HCT116 (cell line): ENCODE data around the gene TCF12. TPM values are rescaled to one million over a fixed set of nuclear protein-coding genes. Genes with fewer than 3 reads are reported as not detected.

Experiments used
- ATAC-seq: fragments of 200-7000 bp; cut with Tn5 transposase; 2 replicates; pipeline ENCODE4 v1.9.1; 2020; ENCODE audit warnings: mild to moderate bottlenecking, moderate library complexity
- BruUV-seq: library from RNA; stranded (reverse); fragments of 400-500 nt; replicated peaks from 2 replicates; lab custom pipeline; 2021; lab: Mats Ljungman, UMichigan
- CTCF ChIA-PET: fragments of 300-600 bp; sonication (Branson Sonifier 250); formaldehyde crosslinking; loops from one replicate; lab custom pipeline; 2021; ENCODE audit warnings: antibody characterized with exemption; lab: Charles Lee
- POLR2A ChIA-PET: fragments of 300-600, 350-600 bp; sonication (Branson Sonifier 250); formaldehyde crosslinking; loops from one replicate; lab custom pipeline; 2021; ENCODE audit warnings: antibody characterized with exemption; lab: Charles Lee
- RAD21 ChIA-PET, 2 experiments: fragments of 300-600 bp; sonication (Branson Sonifier 250); formaldehyde crosslinking; loops; one replicate each; lab custom pipeline; 2023; ENCODE audit warnings: low total read pairs in 2 of 2; ENCODE audit not compliant: uncharacterized antibody in 2 of 2, unreplicated experiment in 2 of 2, low non-redundant PET in 1 of 2; lab: Charles Lee
- DNase-seq: peaks from one replicate; pipeline ENCODE4 v3.0.0-alpha.2; 2010; ENCODE audit warnings: low read depth, low spot score
- H2AFZ ChIP-seq: fragments of 200-600 bp; shearing (Covaris generic), sonication (generic); 2 replicates; pipeline ENCODE4 v1.6.1; 2017; ENCODE audit warnings: low read depth, mixed run types, mixed read lengths, antibody characterized with exemption, low read length; ENCODE audit not compliant: poor library complexity, severe bottlenecking
- H3K27ac ChIP-seq: 2 replicates; pipeline ENCODE4 v1.5.1; 2012; ENCODE audit warnings: low read depth, low read length
- H3K27me3 ChIP-seq: fragments of 200-600 bp; sonication (generic); 2 replicates; pipeline ENCODE4 v1.6.1; 2016; ENCODE audit warnings: mixed run types, low read length, mixed read lengths; ENCODE audit not compliant: insufficient read depth
- H3K36me3 ChIP-seq, 2 experiments: fragments of 200-500 bp in 1 of 2; fragments of 200-600 bp in 1 of 2; sonication (Bioruptor generic) in 1 of 2; sonication (generic) in 1 of 2; 2 replicates each; pipeline versions ENCODE4 v1.5.1 to v1.6.1; 2014 to 2016; ENCODE audit warnings: low read length in 2 of 2, inconsistent platforms in 1 of 2, mixed read lengths in 1 of 2, mixed run types in 1 of 2; ENCODE audit not compliant: insufficient read depth in 2 of 2, control insufficient read depth in 1 of 2
- H3K4me1 ChIP-seq, 2 experiments: fragments of 200-600 bp in 1 of 2; sonication (generic) in 1 of 2; 2 replicates each; pipeline versions ENCODE4 v1.5.1 to v1.6.1; 2012 to 2017; ENCODE audit warnings: low read length in 2 of 2, inconsistent platforms in 1 of 2, mild to moderate bottlenecking in 1 of 2, mixed read lengths in 1 of 2, mixed run types in 1 of 2, moderate library complexity in 1 of 2; ENCODE audit not compliant: insufficient read depth in 2 of 2, control insufficient read depth in 1 of 2
- H3K4me2 ChIP-seq: fragments of 200-600 bp; sonication (generic); 2 replicates; pipeline ENCODE4 v1.6.1; 2017; ENCODE audit warnings: mixed run types, low read length, mixed read lengths
- H3K4me3 ChIP-seq, 2 experiments: fragments of 200-600 bp in 1 of 2; sonication (generic) in 1 of 2; replicated peaks in 1 of 2; 2 replicates each; pipeline ENCODE4 v1.5.1; 2011 to 2016; ENCODE audit warnings: low read length in 2 of 2, control low read depth in 1 of 2, low read depth in 1 of 2, mild to moderate bottlenecking in 1 of 2, mixed read lengths in 1 of 2, mixed run types in 1 of 2
- H3K79me2 ChIP-seq: fragments of 200-600 bp; sonication (generic); 2 replicates; pipeline ENCODE4 v1.6.1; 2017; ENCODE audit warnings: mild to moderate bottlenecking, mixed run types, low read length, moderate library complexity, mixed read lengths; ENCODE audit not compliant: insufficient read depth
- H3K9ac ChIP-seq: fragments of 200-600 bp; sonication (generic); 2 replicates; pipeline ENCODE4 v1.6.1; 2016; ENCODE audit warnings: low read length, mixed read lengths
- H3K9me2 ChIP-seq: fragments of 200-600 bp; sonication (generic), shearing (Covaris generic); 2 replicates; pipeline ENCODE4 v1.6.1; 2017; ENCODE audit warnings: mixed run types, mild to moderate bottlenecking, moderate library complexity; ENCODE audit not compliant: insufficient read depth
- H3K9me3 ChIP-seq, 2 experiments: fragments of 200-500 bp in 1 of 2; fragments of 200-600 bp in 1 of 2; sonication (Bioruptor generic) in 1 of 2; sonication (generic) in 1 of 2; 2 replicates each; pipeline ENCODE4 v1.6.1; 2014 to 2017; ENCODE audit warnings: low read length in 2 of 2, mixed read lengths in 2 of 2, inconsistent platforms in 1 of 2, low read depth in 1 of 2, mild to moderate bottlenecking in 1 of 2, mixed run types in 1 of 2, moderate library complexity in 1 of 2; ENCODE audit not compliant: control insufficient read depth in 1 of 2, insufficient read depth in 1 of 2
- H4K20me1 ChIP-seq: fragments of 200-600 bp; sonication (generic), shearing (Covaris generic); 2 replicates; pipeline ENCODE4 v1.6.1; 2017; ENCODE audit warnings: mixed run types, mild to moderate bottlenecking, moderate library complexity; ENCODE audit not compliant: insufficient read depth
- ELF1 ChIP-seq: IDR thresholded peaks from 2 replicates; pipeline ENCODE4 v1.6.1; 2012; ENCODE audit warnings: low read depth, borderline replicate concordance
- EZH2 ChIP-seq: fragments of 200-600 bp; sonication (generic); IDR thresholded peaks from 2 replicates; pipeline ENCODE4 v1.6.1; 2017; ENCODE audit warnings: antibody characterized with exemption, mixed run types
- EZH2phosphoT487 ChIP-seq: fragments of 200-600 bp; IDR thresholded peaks from 2 replicates; pipeline ENCODE4 v1.6.1; 2018; ENCODE audit warnings: antibody characterized with exemption, borderline replicate concordance
- FOSL1 ChIP-seq: IDR thresholded peaks from 2 replicates; pipeline ENCODE4 v1.6.1; 2012; ENCODE audit warnings: low read depth
- POLR2A ChIP-seq: IDR thresholded peaks from 2 replicates; pipeline ENCODE4 v1.7.0; 2011; ENCODE audit warnings: borderline replicate concordance; ENCODE audit not compliant: insufficient read depth, insufficient read length; ENCODE audit errors: extremely low read depth
- RAD21 ChIP-seq: IDR thresholded peaks from 2 replicates; pipeline ENCODE4 v1.6.1; 2012; ENCODE audit warnings: low read depth, mild to moderate bottlenecking
- SIN3A ChIP-seq: IDR thresholded peaks from 2 replicates; pipeline ENCODE4 v1.6.1; 2012; ENCODE audit warnings: low read depth
- SRF ChIP-seq: IDR thresholded peaks from 2 replicates; pipeline ENCODE4 v1.6.1; 2012; ENCODE audit warnings: low read depth
- ZBTB33 ChIP-seq: IDR thresholded peaks from 2 replicates; pipeline ENCODE4 v1.6.1; 2011; ENCODE audit warnings: mild to moderate bottlenecking, low read length, moderate library complexity; ENCODE audit not compliant: insufficient replicate concordance; ENCODE audit errors: extremely low read depth
- intact Hi-C: fragments of 100-400 bp; cut with micrococcal nuclease; formaldehyde crosslinking; loops from 2 replicates; pipeline ENCODE4 v1.10.0; 2022
- total RNA-seq: library from RNA; stranded (reverse); gene quantifications from one replicate; pipeline ENCODE4 v1.2.1, GENCODE V29; 2021; ENCODE audit not compliant: unreplicated experiment

TCF12 gene
- total RNA-seq, 1 experiment from 2014 or later, result 71.6 TPM

- no peaks in the 10 kb centered on the region for H3K27me3 ChIP-seq
- no peak overlapping the region for H2AFZ ChIP-seq
- no peaks in the 10 kb centered on the region for H3K9me2 ChIP-seq
- ChIA-PET CTCF (interaction anchor here (0.9 to 1.5 kb wide), 3 partner anchors 10 to 150 kb away, joined by 3 to 5 read pairs (median 3); no protein-coding TSS in a partner anchor), RAD21 (no interaction called here), POLR2A (no interaction called here)
- no peak overlapping the region for H3K4me2 ChIP-seq
- H3K79me2 ChIP-seq, result no peaks in the 10 kb centered on the region
- no peak for ATAC-seq
- TF ChIP-seq FOSL1 (no peak), EZH2 (no peak), ZBTB33 (no peak), POLR2A (no peak), SIN3A (no peak), EZH2phosphoT487 (no peak), ELF1 (no peak), RAD21 (no peak), SRF (no peak)
- H3K9me3 ChIP-seq, result peaks cover 9 to 14% of the 10 kb centered on the region in 2 experiments; a peak in 3 of 4 replicates
- no peaks in the 10 kb centered on the region for H4K20me1 ChIP-seq
- H3K27ac ChIP-seq, result no peak overlapping the region
- intact Hi-C loops, result no loop called here
- H3K9ac ChIP-seq, result no peak overlapping the region
- H3K4me3 ChIP-seq, result no peak overlapping the region
- no peaks in the 10 kb centered on the region for H3K4me1 ChIP-seq
- BruUV-seq, result no TSS peak
- no peak for DNase-seq
- peaks cover 0 to 4% of the 10 kb centered on the region in 2 experiments; a peak in 1 of 4 replicates for H3K36me3 ChIP-seq
These were observed 237.9 kb downstream of the TCF12 start for GRCh38 chr15:57156210-57156884.
